SK-N-SH (cell line): Measurements from ENCODE around the gene SCN9A. TPM values are rescaled to one million over a fixed set of nuclear protein-coding genes. Genes with fewer than 3 reads are reported as not detected.

ENCODE experiments used
- CTCF ChIA-PET: fragments of 300-600, 350-600 bp; formaldehyde crosslinking; extraction: SDS; loops from one replicate; lab custom pipeline; 2021; lab: Yijun Ruan, JAX
- POLR2A ChIA-PET: fragments of 350-600 bp; sonication (Branson Sonifier 250); formaldehyde crosslinking; extraction: SDS; loops from one replicate; lab custom pipeline; 2020; ENCODE audit warnings: antibody characterized with exemption, inconsistent platforms; lab: Yijun Ruan, JAX
- DNase-seq: peaks from one replicate; pipeline ENCODE4 v3.0.0; 2012
- H2AFZ ChIP-seq: fragments of 200-600 bp; sonication (generic); 2 replicates; pipeline ENCODE4 v1.8.1; 2016; ENCODE audit warnings: antibody characterized with exemption, mild to moderate bottlenecking, low read depth
- H3F3A ChIP-seq: fragments of 200-600 bp; sonication (generic); replicated peaks from 2 replicates; pipeline ENCODE3; 2016; ENCODE audit warnings: antibody characterized with exemption, mild to moderate bottlenecking; ENCODE audit not compliant: insufficient read depth
- H3K27ac ChIP-seq, 2 experiments: fragments of 200-500 bp in 1 of 2; fragments of 200-600 bp in 1 of 2; sonication (Bioruptor generic) in 1 of 2; sonication (generic), shearing (Covaris generic) in 1 of 2; 2 replicates each; pipeline versions ENCODE4 v1.5.1 to v1.6.1; 2014 to 2016; ENCODE audit warnings: low read depth in 2 of 2, inconsistent platforms in 1 of 2, low read length in 1 of 2, mild to moderate bottlenecking in 1 of 2, mixed read lengths in 1 of 2
- H3K27me3 ChIP-seq: fragments of 200-600 bp; sonication (generic), shearing (Covaris generic); 2 replicates; pipeline ENCODE4 v1.6.1; 2016; ENCODE audit warnings: mixed run types; ENCODE audit not compliant: insufficient read depth
- H3K36me3 ChIP-seq, 2 experiments: fragments of 200-500 bp in 1 of 2; fragments of 200-600 bp in 1 of 2; sonication (Bioruptor generic) in 1 of 2; sonication (generic) in 1 of 2; replicated peaks in 1 of 2; 2 replicates each; pipeline versions ENCODE3 to v1.5.1; 2014 to 2016; ENCODE audit warnings: low read length in 1 of 2, mild to moderate bottlenecking in 1 of 2; ENCODE audit not compliant: insufficient read depth in 2 of 2, control insufficient read depth in 1 of 2
- H3K4me1 ChIP-seq, 2 experiments: fragments of 200-500 bp in 1 of 2; fragments of 200-600 bp in 1 of 2; sonication (Bioruptor generic) in 1 of 2; sonication (generic), shearing (Covaris generic) in 1 of 2; 2 replicates each; pipeline versions ENCODE4 v1.5.1 to v1.6.1; 2014 to 2016; ENCODE audit warnings: low read depth in 1 of 2, low read length in 1 of 2, mixed run types in 1 of 2; ENCODE audit not compliant: insufficient read depth in 2 of 2, control insufficient read depth in 1 of 2
- H3K4me2 ChIP-seq: fragments of 200-600 bp; sonication (generic), shearing (Covaris generic); 2 replicates; pipeline ENCODE4 v1.6.1; 2017; ENCODE audit warnings: mixed run types
- H3K4me3 ChIP-seq, 2 experiments: fragments of 200-500 bp in 1 of 2; fragments of 200-600 bp in 1 of 2; sonication (Bioruptor generic) in 1 of 2; sonication (generic), shearing (Covaris generic) in 1 of 2; 2 replicates each; pipeline versions ENCODE4 v1.5.1 to v1.8.1; 2014 to 2016; ENCODE audit warnings: low read depth in 2 of 2, inconsistent platforms in 1 of 2, low read length in 1 of 2, mild to moderate bottlenecking in 1 of 2, mixed read lengths in 1 of 2, moderate library complexity in 1 of 2
- H3K79me2 ChIP-seq: fragments of 200-600 bp; sonication (generic); 2 replicates; pipeline ENCODE4 v1.8.1; 2017; ENCODE audit warnings: mild to moderate bottlenecking; ENCODE audit not compliant: insufficient read depth
- H3K9ac ChIP-seq: fragments of 200-600 bp; sonication (generic); 2 replicates; pipeline ENCODE4 v1.6.1; 2017; ENCODE audit warnings: mixed run types
- H3K9me2 ChIP-seq: fragments of 200-600 bp; sonication (generic); 2 replicates; pipeline ENCODE4 v1.6.1; 2017; ENCODE audit warnings: mixed run types
- H3K9me3 ChIP-seq: fragments of 200-600 bp; sonication (generic); 2 replicates; pipeline ENCODE4 v1.6.1; 2017; ENCODE audit warnings: mixed run types, mild to moderate bottlenecking, moderate library complexity
- H4K20me1 ChIP-seq: fragments of 200-600 bp; sonication (generic); 2 replicates; pipeline ENCODE4 v1.6.1; 2017; ENCODE audit warnings: mild to moderate bottlenecking, mixed run types; ENCODE audit not compliant: insufficient read depth
- CTCF ChIP-seq: fragments of 200-600 bp; sonication (generic); IDR thresholded peaks from 2 replicates; pipeline ENCODE4 v1.6.1; 2017; ENCODE audit warnings: antibody characterized with exemption, mild to moderate bottlenecking, moderate library complexity
- EZH2phosphoT487 ChIP-seq: fragments of 200-600 bp; sonication (generic); IDR thresholded peaks from 2 replicates; pipeline ENCODE4 v1.6.1; 2017; ENCODE audit warnings: low read depth, mixed run types, mild to moderate bottlenecking, antibody characterized with exemption, moderate library complexity, borderline replicate concordance
- FOSL2 ChIP-seq: IDR thresholded peaks from 2 replicates; pipeline ENCODE4 v1.4.0; 2012; ENCODE audit warnings: low read depth, mild to moderate bottlenecking, moderate library complexity, borderline replicate concordance
- GABPA ChIP-seq: IDR thresholded peaks from 2 replicates; pipeline ENCODE4 v1.4.0; 2012; ENCODE audit warnings: low read depth, mild to moderate bottlenecking
- MAX ChIP-seq: IDR thresholded peaks from 2 replicates; pipeline ENCODE4 v1.4.0; 2012; ENCODE audit warnings: low read depth
- MXI1 ChIP-seq: IDR thresholded peaks from 2 replicates; pipeline ENCODE4 v1.6.1; 2012; ENCODE audit warnings: mild to moderate bottlenecking, low read depth, low read length, improper control_type of control experiment
- NFIC ChIP-seq: IDR thresholded peaks from 2 replicates; pipeline ENCODE4 v1.4.0; 2012; ENCODE audit warnings: borderline replicate concordance
- NRF1 ChIP-seq: IDR thresholded peaks from 2 replicates; pipeline ENCODE4 v1.6.1; 2012; ENCODE audit warnings: low read depth, mild to moderate bottlenecking, low read length
- RCOR1 ChIP-seq: fragments of 150-350 bp; IDR thresholded peaks from 2 replicates; pipeline ENCODE4 v1.6.1; 2017; ENCODE audit warnings: antibody characterized with exemption, low read length
- RXRA ChIP-seq: IDR thresholded peaks from 2 replicates; pipeline ENCODE4 v1.4.0; 2012; ENCODE audit warnings: low read depth, mild to moderate bottlenecking, borderline replicate concordance
- SMC3 ChIP-seq: IDR thresholded peaks from 2 replicates; pipeline ENCODE4 v1.6.1; 2012; ENCODE audit warnings: low read depth, low read length, improper control_type of control experiment
- TAF1 ChIP-seq: IDR thresholded peaks from 2 replicates; pipeline ENCODE4 v1.6.1; 2012; ENCODE audit warnings: low read depth, mild to moderate bottlenecking, low read length, moderate library complexity, borderline replicate concordance
- YY1 ChIP-seq: IDR thresholded peaks from 2 replicates; pipeline ENCODE4 v1.4.0; 2012; ENCODE audit warnings: low read depth, mild to moderate bottlenecking
- WGBS: methylation state at CpG from one replicate; pipeline ENCODE4 v1.1.6; 2017; ENCODE audit warnings: low lambda C conversion rate; 5-methylcytosine and 5-hydroxymethylcytosine counted together
- polyA plus RNA-seq, 3 experiments: library from polyadenylated mRNA; depleted of rRNA; stranded (reverse); fragments of >200 nt; gene quantifications; 2 replicates each; pipeline ENCODE4 v1.2.3, GENCODE V29; 2012

SCN9A gene
- polyA plus RNA-seq, 1 of the 3 experiments (the other 2 are of a cell fraction), result 5.9 TPM

- POLR2A ChIA-PET, result no interaction called here
- 77% methylated on average over 3 of the region's 3 CpGs for WGBS
- H3K4me3 ChIP-seq, result no peak overlapping the region
- H3K4me1 ChIP-seq, result no peaks in the 10 kb centered on the region; a peak in 1 of 4 replicates
- H3K79me2 ChIP-seq, result no peaks in the 10 kb centered on the region
- no peaks in the 10 kb centered on the region for H4K20me1 ChIP-seq
- H3K9me3 ChIP-seq, result no peaks in the 10 kb centered on the region
- no peak overlapping the region for H3K4me2 ChIP-seq
- no peak overlapping the region for H3K27ac ChIP-seq
- CTCF ChIA-PET, result interaction anchor here (1.1 to 1.3 kb wide), 2 partner anchors 30 to 254 kb away, joined by 3 read pairs; partner anchors contain the start of gene SCN1A
- H3K27me3 ChIP-seq, result no peaks in the 10 kb centered on the region
- no peak overlapping the region for H2AFZ ChIP-seq
- no peaks in the 10 kb centered on the region for H3K36me3 ChIP-seq
- no peak overlapping the region for H3K9ac ChIP-seq
- DNase-seq, result no peak
- H3F3A ChIP-seq, result no peaks in the 10 kb centered on the region
- TF ChIP-seq CTCF, result no peak
- no peak for TF ChIP-seq MXI1
- no peak for TF ChIP-seq NRF1
- TF ChIP-seq MAX, result no peak
- no peak for TF ChIP-seq RXRA
- TF ChIP-seq GABPA, result no peak
- no peak for TF ChIP-seq SMC3
- no peak for TF ChIP-seq RCOR1
- TF ChIP-seq, all 33 proteins: peak for 0
- no peaks in the 10 kb centered on the region for H3K9me2 ChIP-seq
Observed at GRCh38 chr2:166156985-166157490, 218.7 kb downstream of the SCN9A start.

GRCh38 chr2:166155589-166155988 is 220.2 kb downstream of the SCN9A start:
- Histone ChIP-seq H3K9me2 (no peaks in the 10 kb centered on the region), H3K9me3 (no peaks in the 10 kb centered on the region), H2AFZ (no peak overlapping the region), H3K4me3 (no peak overlapping the region), H3K79me2 (no peaks in the 10 kb centered on the region), H3K4me1 (no peaks in the 10 kb centered on the region; a peak in 1 of 4 replicates), H3F3A (no peaks in the 10 kb centered on the region), H3K36me3 (no peaks in the 10 kb centered on the region), H4K20me1 (no peaks in the 10 kb centered on the region), H3K27me3 (no peaks in the 10 kb centered on the region), H3K27ac (no peak overlapping the region), H3K9ac (no peak overlapping the region), H3K4me2 (no peak overlapping the region)
- WGBS, result 69% methylated on average over 2 of the region's 2 CpGs
- POLR2A ChIA-PET, result no interaction called here
- TF ChIP-seq YY1 (no peak), TAF1 (no peak), EZH2phosphoT487 (no peak), SMC3 (no peak), FOSL2 (no peak), NFIC (no peak)
- no peak for DNase-seq
- CTCF ChIA-PET, result interaction anchor here (0.6 kb wide), 1 partner anchor 85 kb away, joined by 4 read pairs; no protein-coding TSS in a partner anchor
